Lower leg skin (tissue), 4 donors: Measurements from ENCODE around the gene SLC6A1. TPM values are rescaled to one million over a fixed set of nuclear protein-coding genes. Genes with fewer than 3 reads are reported as not detected.

Experiments
- DNase-seq, 2 donors: peaks; one replicate each; pipeline ENCODE4 v3.0.0-alpha.2; 2019; ENCODE audit warnings: low spot score in 2 of 2
- H3K4me3 ChIP-seq: fragments of 200-600 bp; sonication (generic); 2 replicates; pipeline ENCODE4 v1.5.1; 2017; ENCODE audit warnings: mild to moderate bottlenecking, low read depth; ENCODE audit not compliant: poor library complexity, severe bottlenecking
- CTCF ChIP-seq, 3 donors: fragments of 450-650 bp; IDR thresholded peaks; one replicate each; pipeline ENCODE4 v1.5.1; 2016; ENCODE audit warnings: antibody characterized with exemption in 3 of 3, mild to moderate bottlenecking in 3 of 3, moderate library complexity in 2 of 3
- POLR2A ChIP-seq, 2 donors: fragments of 450-650 bp; IDR thresholded peaks; one replicate each; pipeline ENCODE4 v1.6.1; 2016 to 2017; ENCODE audit warnings: antibody characterized with exemption in 2 of 2, mild to moderate bottlenecking in 1 of 2, moderate library complexity in 1 of 2
- WGBS, 2 donors: methylation state at CpG; one replicate each; pipeline ENCODE4 v1.1.5; 2018; 5-methylcytosine and 5-hydroxymethylcytosine counted together
- intact Hi-C: fragments of 100-400 bp; cut with DNase I; formaldehyde crosslinking; loops from one replicate; pipeline ENCODE4 v1.15.0; 2023; ENCODE audit warnings: low total_unique reads
- total RNA-seq, 4 donors: library from RNA; depleted of rRNA; stranded (reverse); fragments of >200 nt; gene quantifications; one replicate each; pipeline ENCODE4 v1.1.0, GENCODE V29; 2016

Gene SLC6A1
- total RNA-seq, 4 donors from 2014 or later, result 0.10 to 2.3 (median 1.1) TPM; not detected in 1

DNA sequence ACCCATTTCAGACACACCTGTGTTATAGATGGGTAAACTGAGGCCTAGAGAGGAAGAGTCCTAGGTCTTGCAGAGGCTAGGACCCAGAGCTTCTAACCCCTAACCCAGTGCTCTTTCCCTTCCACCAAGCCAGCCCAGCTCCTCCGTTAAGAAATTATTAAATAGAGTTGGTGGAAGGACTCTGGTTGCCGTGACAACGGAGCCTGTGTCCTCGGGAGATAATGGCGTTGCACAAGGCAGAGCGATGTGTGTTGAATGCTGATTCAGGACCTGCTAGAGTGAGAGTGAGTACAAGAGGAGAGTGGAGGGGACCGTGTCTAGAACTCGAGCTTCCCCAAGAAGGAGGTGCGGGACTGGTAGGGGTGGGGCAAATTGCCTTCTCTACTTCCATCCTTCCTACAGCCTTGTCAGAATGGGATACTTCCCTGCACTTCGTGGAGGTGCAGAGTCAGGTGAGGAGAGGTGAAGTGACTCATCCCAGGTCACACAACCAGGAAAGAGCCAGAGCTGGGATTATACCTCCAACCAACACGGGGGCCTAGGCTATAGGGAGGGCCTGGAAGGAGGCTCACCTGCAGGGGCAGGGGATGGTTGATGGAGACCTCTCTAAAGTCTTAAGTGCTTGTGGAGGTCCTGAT lies 8.6 kb downstream of the SLC6A1 start:
- DNase-seq, result no peak
- no peak for TF ChIP-seq CTCF (IDR thresholded peaks at IDR 0.05)
- no peak for TF ChIP-seq POLR2A (IDR thresholded peaks at IDR 0.05)
- 52 to 55% methylated on average over 11 of the region's 11 CpGs for WGBS, 2 donors
- H3K4me3 ChIP-seq, result no peak overlapping the region
- intact Hi-C loops, result no loop called here

DNA sequence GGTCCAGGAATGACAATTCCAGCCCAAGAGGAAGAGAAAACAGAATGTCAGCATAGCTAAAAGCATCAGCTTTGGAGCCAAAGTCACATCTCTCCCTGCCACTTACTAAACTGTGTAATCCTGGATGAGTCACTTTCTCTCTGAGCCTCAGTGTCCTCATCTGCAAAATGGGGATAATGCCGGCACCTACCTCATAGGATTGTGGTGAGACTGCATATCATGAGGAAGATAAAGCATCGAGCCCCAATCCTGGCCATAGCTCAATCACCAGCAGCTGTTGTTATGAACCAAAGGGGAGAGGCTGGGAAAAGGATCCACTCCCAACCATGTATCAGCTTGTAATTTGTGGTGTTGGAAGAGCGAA lies 9.1 kb downstream of the SLC6A1 start:
- H3K4me3 ChIP-seq, result no peak overlapping the region
- 59 to 60% methylated on average over 3 of the region's 3 CpGs for WGBS, 2 donors
- DNase-seq, result no peak
- intact Hi-C loops, result no loop called here
- TF ChIP-seq POLR2A (IDR thresholded peaks at IDR 0.05) (no peak), CTCF (IDR thresholded peaks at IDR 0.05) (no peak)

DNA sequence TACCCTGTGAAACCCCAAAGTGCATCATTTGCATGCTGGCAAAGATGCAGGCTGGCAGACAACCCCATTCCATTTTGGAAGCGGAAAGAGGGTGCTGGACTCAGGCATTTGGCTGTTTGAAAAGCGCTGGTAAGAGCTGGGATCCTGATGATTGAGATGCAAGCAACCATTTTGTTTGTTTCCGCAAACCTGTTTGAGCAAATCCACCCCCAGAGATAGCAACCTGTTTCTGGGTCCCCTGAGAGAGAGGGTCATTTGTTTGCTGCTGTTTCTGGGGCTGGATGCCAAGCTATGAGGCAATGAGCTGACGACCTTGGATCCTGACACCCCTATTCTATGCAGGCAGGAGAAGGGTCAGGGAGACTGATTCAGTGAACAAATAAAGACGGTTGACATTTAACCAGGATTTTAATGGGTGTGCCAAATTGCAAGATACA lies 9.8 kb downstream of the SLC6A1 start:
- DNase-seq, result no peak

GRCh38 chr3:11004563-11004962 lies 12.0 kb downstream of the SLC6A1 start:
- DNase-seq, result no peak
- intact Hi-C loops, result no loop called here
- WGBS, 2 donors, result 71 to 76% methylated on average over 8 of the region's 8 CpGs
- TF ChIP-seq CTCF (IDR thresholded peaks at IDR 0.05) (no peak), POLR2A (IDR thresholded peaks at IDR 0.05) (no peak)
- no peak overlapping the region for H3K4me3 ChIP-seq

More for the DNA sequence above, 9.8 kb downstream of the SLC6A1 start:
- H3K4me3 ChIP-seq, result no peak overlapping the region
- TF ChIP-seq CTCF (IDR thresholded peaks at IDR 0.05), result no peak
- TF ChIP-seq POLR2A (IDR thresholded peaks at IDR 0.05), result no peak
- intact Hi-C loops, result no loop called here
- 29 to 46% methylated on average over 5 of the region's 5 CpGs for WGBS, 2 donors

GRCh38 chr3:11005686-11006256 lies 13.2 kb downstream of the SLC6A1 start:
- WGBS, 2 donors, result 44 to 55% methylated on average over 6 of the region's 6 CpGs
- intact Hi-C loops, result no loop called here
- no peak for DNase-seq
- TF ChIP-seq CTCF (IDR thresholded peaks at IDR 0.05), result no peak
- no peak for TF ChIP-seq POLR2A (IDR thresholded peaks at IDR 0.05)
- H3K4me3 ChIP-seq, result no peak overlapping the region
